Stimulated activated CD8-positive, alpha-beta memory T cell treated with anti-CD3 and anti-CD28 coated beads, Interleukin-15, amount 100 ng/mL, for 1 hour (primary cell): Measurements from ENCODE around the gene EPAS1.

ENCODE experiments used
- DNase-seq: peaks from one replicate; pipeline ENCODE4 v3.0.0-alpha.2; 2020; ENCODE audit warnings: low read depth

EPAS1 gene

GRCh38 chr2:46410273-46411244 is 113.4 kb downstream of the EPAS1 start:
- no peak for DNase-seq

GRCh38 chr2:46411245-46411641 is 114.0 kb downstream of the EPAS1 start:
- no peak for DNase-seq

DNA sequence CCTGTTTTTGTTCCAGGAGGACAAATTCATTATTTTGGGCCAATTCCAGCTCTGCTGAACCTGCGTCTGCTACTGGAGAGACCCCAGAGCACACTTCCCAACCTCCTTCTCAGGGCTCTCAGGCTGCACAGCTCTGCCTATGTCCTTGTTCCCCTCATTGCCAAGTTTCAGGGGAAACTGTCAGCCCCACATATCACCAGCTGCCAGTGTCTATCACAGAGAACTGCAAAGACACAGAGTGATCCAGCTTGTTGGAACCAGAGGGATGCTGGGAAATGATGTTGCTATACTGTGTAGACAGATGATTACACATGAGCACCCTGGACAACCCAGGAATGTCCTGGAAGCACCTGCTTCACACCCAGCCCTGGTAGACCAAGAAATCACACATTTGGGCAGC is 114.8 kb downstream of the EPAS1 start:
- no peak for DNase-seq

DNA sequence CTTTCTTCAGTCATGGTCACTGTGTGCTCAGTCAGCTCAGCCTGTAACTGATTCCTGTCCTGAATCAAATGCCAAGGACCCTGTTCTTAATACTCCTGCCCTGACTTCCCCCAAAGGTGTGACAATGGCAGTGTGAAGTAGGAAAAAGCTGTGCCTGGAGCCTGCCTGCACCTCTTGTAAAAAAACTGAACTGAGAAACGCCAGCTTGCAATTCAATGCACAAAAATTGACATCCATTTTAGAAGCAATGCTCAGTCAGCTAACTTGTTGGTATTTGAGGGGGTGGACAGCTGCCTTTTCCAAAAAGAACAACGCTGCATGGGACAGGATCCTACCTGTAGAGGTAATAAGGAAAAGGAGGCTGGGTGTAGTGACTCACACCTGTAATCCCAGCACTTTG is 115.9 kb downstream of the EPAS1 start:
- DNase-seq, result no peak

GRCh38 chr2:46413631-46414030 is 116.4 kb downstream of the EPAS1 start:
- no peak for DNase-seq

GRCh38 chr2:46414701-46415100 is 117.5 kb downstream of the EPAS1 start:
- DNase-seq, result no peak

GRCh38 chr2:46416280-46416679 is 119.1 kb downstream of the EPAS1 start:
- DNase-seq, result no peak

DNA sequence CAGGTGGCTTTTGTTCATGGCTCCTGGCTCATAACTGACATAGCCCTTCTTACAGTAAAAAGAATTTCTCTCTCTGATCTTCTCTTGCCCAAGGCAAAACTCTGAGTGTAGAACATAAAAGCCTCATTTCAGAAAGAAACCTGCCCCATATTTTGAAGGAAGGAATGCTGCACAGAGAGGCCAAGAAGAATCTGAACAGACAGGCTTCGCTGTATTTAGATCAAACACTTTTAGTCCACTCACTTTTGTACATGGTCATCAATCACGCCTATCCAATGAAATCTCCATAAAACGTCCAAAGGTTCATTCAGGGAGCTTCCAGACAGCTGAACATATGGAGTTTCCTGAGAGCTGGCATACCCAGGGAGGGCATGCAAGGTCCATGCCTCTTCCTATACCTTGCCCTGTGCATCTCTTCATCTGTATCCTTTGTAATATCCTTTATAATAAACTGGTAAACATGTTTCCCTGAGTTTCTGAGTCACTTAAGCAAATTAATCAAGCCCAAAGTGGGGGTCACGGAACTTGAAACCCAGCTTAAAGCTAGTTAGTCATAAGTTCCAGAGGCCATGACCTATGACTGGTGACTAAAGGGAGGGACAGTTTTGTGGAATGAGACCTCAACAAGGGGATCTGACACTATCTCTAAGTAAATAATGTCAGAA is 119.7 kb downstream of the EPAS1 start:
- DNase-seq, result no peak

DNA sequence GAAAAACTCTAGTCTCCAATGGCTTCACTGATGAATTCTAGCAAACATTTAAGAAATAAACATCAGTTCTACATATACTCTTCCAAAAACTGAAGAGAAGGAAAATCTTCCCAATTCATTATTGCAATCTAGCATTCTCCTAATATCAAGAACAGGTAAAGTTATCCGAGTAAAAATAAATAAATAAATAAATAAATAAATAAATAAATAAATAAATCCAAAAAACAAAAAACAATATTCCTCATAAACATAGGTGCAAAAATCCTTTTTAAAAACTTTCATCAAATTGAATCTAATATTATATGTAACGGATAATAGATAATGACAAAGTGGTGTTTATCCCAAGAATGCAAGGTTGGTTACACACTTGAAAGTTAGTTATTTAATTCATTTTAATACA is 123.7 kb downstream of the EPAS1 start:
- no peak for DNase-seq

- DNase-seq, result no peak
Observed at GRCh38 chr2:46421361-46421760, 124.2 kb downstream of the EPAS1 start.

DNA sequence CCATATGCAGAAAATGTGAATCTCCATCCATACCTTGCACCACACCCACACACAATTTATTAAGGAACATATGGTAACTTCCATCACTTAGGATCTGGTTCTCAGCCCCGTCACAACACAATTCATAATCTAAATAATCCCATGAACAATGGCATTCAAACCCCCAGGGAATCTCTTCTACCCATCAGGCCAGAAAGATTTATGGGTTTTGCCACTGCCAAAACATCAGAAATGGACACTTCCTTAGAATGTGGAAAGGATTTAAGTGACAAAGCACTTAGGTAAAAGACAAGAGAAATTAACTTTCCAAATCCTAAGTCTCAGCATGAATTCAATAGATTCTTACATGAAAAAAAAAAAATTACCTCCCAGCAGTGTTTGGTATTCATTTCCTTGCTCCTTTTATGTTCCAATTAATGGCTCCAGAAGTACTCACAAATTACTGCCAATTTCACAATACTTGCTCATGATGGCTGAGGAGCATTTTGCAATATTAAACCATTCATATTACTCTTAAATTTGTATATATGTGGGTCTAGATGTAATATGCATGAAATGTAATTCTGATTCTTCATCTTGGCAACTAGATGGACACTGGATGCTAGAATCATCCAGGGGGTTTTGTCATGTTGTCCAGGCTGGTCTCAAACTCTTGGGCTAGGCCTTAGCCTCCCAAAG is 125.6 kb downstream of the EPAS1 start:
- DNase-seq, result no peak

GRCh38 chr2:46424937-46425336 is 127.7 kb downstream of the EPAS1 start:
- no peak for DNase-seq

DNA sequence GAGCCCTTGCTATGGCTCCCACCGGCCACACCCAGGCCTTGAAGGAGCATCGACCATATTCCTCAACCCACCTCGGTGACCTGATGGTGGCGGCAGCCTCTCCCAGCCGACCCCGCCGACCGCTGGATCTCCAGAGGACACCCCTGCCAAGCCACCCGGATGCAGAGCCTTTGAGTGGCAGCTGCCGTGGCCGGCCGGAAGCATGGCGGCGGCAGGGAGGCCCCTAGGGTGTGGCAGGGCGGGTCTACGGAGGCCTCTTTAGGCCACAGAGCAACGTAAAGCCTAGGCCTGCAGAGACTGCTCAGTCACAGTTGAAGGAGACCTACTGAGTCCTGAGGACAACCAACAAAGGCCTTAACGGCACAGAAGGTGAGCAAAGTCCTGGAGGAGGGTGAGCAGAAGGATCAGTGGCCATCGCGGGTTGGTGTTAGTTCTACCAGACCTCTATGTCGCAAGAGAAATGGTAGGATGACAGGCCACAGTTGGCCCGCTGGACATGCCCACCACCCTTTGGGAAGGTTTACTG is 131.8 kb downstream of the EPAS1 start:
- DNase-seq, result no peak

- DNase-seq, result no peak
Observed at GRCh38 chr2:46430413-46430812, 133.2 kb downstream of the EPAS1 start.

DNA sequence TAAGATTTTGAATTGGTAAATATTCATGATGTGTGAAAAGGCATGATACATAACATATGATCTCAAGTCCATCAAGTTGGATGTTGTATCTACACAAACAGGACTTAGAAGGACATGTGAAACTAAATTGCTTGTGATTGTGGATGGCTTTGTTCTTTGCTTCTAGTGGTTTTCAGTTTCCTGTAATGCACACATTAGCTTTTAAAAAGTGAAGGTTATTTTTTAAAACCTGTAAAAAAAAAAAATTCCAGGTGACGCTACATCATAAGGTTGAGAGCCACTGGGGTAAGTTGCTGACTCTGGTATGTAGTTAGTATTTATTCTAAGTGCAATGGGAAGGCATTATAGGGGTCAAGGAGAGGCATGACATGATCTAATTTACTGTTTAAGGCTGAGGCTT is 133.8 kb downstream of the EPAS1 start:
- no peak for DNase-seq

- DNase-seq, result no peak
Observed at GRCh38 chr2:46431481-46432235, 134.5 kb downstream of the EPAS1 start.

DNA sequence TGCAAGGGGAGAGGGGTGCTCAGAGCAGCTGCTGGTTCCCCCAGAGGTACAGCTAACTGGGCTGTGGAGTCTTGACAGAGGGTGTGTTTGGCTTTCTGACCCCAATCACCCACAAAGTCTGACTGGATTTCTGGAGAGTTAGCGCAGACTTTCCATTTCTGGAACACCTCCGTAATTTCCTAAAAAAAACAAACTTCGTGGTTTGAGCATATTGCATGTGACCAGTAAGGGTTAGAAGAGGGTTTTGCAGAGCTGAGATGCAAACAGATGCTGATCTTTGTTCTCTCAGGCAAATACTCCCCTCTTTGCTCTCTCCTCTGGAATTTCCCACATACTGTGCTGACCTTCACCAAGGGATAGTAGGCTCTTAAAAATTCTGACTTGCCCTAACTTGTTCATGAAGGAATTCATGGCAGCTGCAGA is 137.7 kb downstream of the EPAS1 start:
- DNase-seq, result no peak

GRCh38 chr2:46435353-46435752 is 138.1 kb downstream of the EPAS1 start:
- DNase-seq, result no peak

DNA sequence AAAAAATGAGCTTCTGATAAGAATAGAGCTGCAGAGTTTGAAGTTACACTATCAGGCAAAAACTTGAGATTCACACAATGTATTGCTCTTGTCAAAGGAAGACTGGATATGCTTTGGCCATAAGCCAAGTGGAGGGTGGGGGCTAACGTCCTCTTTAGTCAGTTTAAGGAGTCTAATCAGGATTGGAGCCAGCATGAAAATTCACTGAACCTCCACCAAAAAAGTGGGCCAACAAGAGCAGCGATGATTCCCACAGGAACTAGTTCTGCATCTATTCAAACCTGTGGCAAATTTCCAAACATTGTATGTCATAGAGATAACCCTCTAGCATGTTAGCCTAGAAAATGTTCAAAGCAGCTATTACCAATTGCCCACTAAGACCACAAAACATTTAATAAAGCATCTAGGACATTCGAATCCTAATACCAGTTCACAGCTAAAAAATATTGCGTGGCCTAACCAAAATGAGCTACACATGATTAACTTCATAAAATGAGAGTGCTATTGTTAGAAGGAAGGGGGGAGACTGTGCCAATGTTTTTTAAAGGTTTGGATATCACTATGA is 138.7 kb downstream of the EPAS1 start:
- no peak for DNase-seq
